SK-N-SH treated with all-trans-retinoic acid at 6 μM for 48 hours (cell line): ENCODE measurements around the gene RHNO1.

ENCODE experiments used
- ATAC-seq: fragments of 200-7000 bp; cut with Tn5 transposase; 3 replicates; pipeline ENCODE4 v1.9.1; 2020; ENCODE audit warnings: mild to moderate bottlenecking, moderate library complexity
- ARNTL ChIP-seq: fragments of 450-650 bp; formaldehyde crosslinking; IDR thresholded peaks from 2 replicates; pipeline ENCODE4 v1.5.0; 2020; ENCODE audit warnings: low read depth, mild to moderate bottlenecking, moderate library complexity, borderline replicate concordance
- BACH2 ChIP-seq: fragments of 250-450 bp; sonication (Bioruptor Pico); IDR thresholded peaks from 2 replicates; pipeline ENCODE4 v1.9.0; 2021; ENCODE audit warnings: mild to moderate bottlenecking, borderline replicate concordance
- CSDC2 ChIP-seq: fragments of 250-450 bp; sonication (Bioruptor Pico); IDR thresholded peaks from 2 replicates; pipeline ENCODE4 v1.5.0; 2020; ENCODE audit warnings: mild to moderate bottlenecking, moderate library complexity
- ESRRG ChIP-seq: fragments of 250-450 bp; sonication (Bioruptor Pico); IDR thresholded peaks from 2 replicates; pipeline ENCODE4 v1.6.1; 2021; ENCODE audit warnings: mild to moderate bottlenecking
- GLIS3 ChIP-seq: fragments of 250-450 bp; sonication (Bioruptor Pico); IDR thresholded peaks from 2 replicates; pipeline ENCODE4 v1.5.0; 2020; ENCODE audit warnings: mild to moderate bottlenecking, moderate library complexity
- ISL1 ChIP-seq: fragments of 250-450 bp; sonication (Bioruptor Pico); IDR thresholded peaks from 2 replicates; pipeline ENCODE4 v2.1.2; 2022; ENCODE audit warnings: mild to moderate bottlenecking, moderate library complexity
- OSR1 ChIP-seq: fragments of 250-450 bp; sonication (Bioruptor Pico); IDR thresholded peaks from 2 replicates; pipeline ENCODE4 v1.8.0; 2022; ENCODE audit warnings: moderate library complexity, mild to moderate bottlenecking, inconsistent platforms
- PPARA ChIP-seq: fragments of 250-450 bp; sonication (Bioruptor Pico); IDR thresholded peaks from 2 replicates; pipeline ENCODE4 v1.5.0; 2020; ENCODE audit warnings: mild to moderate bottlenecking, borderline replicate concordance
- RARB ChIP-seq: fragments of 250-450 bp; sonication (Bioruptor Pico); IDR thresholded peaks from 2 replicates; pipeline ENCODE4 v1.8.0; 2021; ENCODE audit warnings: mild to moderate bottlenecking, moderate library complexity
- SNAI2 ChIP-seq: fragments of 250-450 bp; sonication (Bioruptor Pico); IDR thresholded peaks from 2 replicates; pipeline ENCODE4 v1.5.0; 2020; ENCODE audit warnings: mild to moderate bottlenecking, moderate library complexity
- TCF4 ChIP-seq: fragments of 250-450 bp; sonication (Bioruptor Pico); IDR thresholded peaks from 2 replicates; pipeline ENCODE4 v1.8.0; 2021; ENCODE audit warnings: mild to moderate bottlenecking, moderate library complexity, borderline replicate concordance
- TOX ChIP-seq: fragments of 250-450 bp; sonication (Bioruptor Pico); IDR thresholded peaks from 2 replicates; pipeline ENCODE4 v1.8.0; 2021; ENCODE audit warnings: mild to moderate bottlenecking, moderate library complexity, borderline replicate concordance
- ZC3H10 ChIP-seq: fragments of 250-450 bp; sonication (Bioruptor Pico); IDR thresholded peaks from 2 replicates; pipeline ENCODE4 v1.5.1; 2021; ENCODE audit warnings: mild to moderate bottlenecking, moderate library complexity
- ZFP3 ChIP-seq: fragments of 250-450 bp; sonication (Bioruptor Pico); IDR thresholded peaks from 2 replicates; pipeline ENCODE4 v1.5.0; 2020; ENCODE audit warnings: mild to moderate bottlenecking, moderate library complexity
- ZFP30 ChIP-seq: fragments of 450-650 bp; formaldehyde crosslinking; IDR thresholded peaks from 2 replicates; pipeline ENCODE4 v1.5.0; 2022; ENCODE audit warnings: mild to moderate bottlenecking, moderate library complexity
- ZNF565 ChIP-seq: fragments of 450-650 bp; formaldehyde crosslinking; conservative IDR thresholded peaks from 2 replicates; pipeline ENCODE4 v1.5.0; 2020; ENCODE audit warnings: low read depth, mild to moderate bottlenecking, moderate library complexity
- ZNF70 ChIP-seq: fragments of 450-650 bp; formaldehyde crosslinking; IDR thresholded peaks from 2 replicates; pipeline ENCODE4 v1.5.0; 2020; ENCODE audit warnings: mild to moderate bottlenecking, moderate library complexity
- TF ChIP-seq, protein P1 (sequence below): fragments of 250-450 bp; sonication (Bioruptor Pico); IDR thresholded peaks from 2 replicates; pipeline ENCODE4 v1.5.1; 2020; ENCODE audit warnings: low read depth, mild to moderate bottlenecking, moderate library complexity
- TF ChIP-seq, protein P2 (sequence below): fragments of 250-450 bp; sonication (Bioruptor Pico); IDR thresholded peaks from 2 replicates; pipeline ENCODE4 v1.5.1; 2021; ENCODE audit warnings: mild to moderate bottlenecking, moderate library complexity
- TF ChIP-seq, protein P3 (sequence below): fragments of 250-450 bp; sonication (Bioruptor Pico); IDR thresholded peaks from 2 replicates; pipeline ENCODE4 v1.8.0; 2020; ENCODE audit warnings: mild to moderate bottlenecking, moderate library complexity, borderline replicate concordance
- TF ChIP-seq, protein P4 (sequence below): fragments of 250-450 bp; sonication (Bioruptor Pico); IDR thresholded peaks from 2 replicates; pipeline ENCODE4 v1.8.0; 2021; ENCODE audit warnings: low read depth, mild to moderate bottlenecking, moderate library complexity, borderline replicate concordance
- TF ChIP-seq, protein P5 (sequence below): fragments of 250-450 bp; sonication (Bioruptor Pico); IDR thresholded peaks from 2 replicates; pipeline ENCODE4 v1.5.0; 2020; ENCODE audit warnings: mild to moderate bottlenecking, moderate library complexity

The RHNO1 gene

DNA sequence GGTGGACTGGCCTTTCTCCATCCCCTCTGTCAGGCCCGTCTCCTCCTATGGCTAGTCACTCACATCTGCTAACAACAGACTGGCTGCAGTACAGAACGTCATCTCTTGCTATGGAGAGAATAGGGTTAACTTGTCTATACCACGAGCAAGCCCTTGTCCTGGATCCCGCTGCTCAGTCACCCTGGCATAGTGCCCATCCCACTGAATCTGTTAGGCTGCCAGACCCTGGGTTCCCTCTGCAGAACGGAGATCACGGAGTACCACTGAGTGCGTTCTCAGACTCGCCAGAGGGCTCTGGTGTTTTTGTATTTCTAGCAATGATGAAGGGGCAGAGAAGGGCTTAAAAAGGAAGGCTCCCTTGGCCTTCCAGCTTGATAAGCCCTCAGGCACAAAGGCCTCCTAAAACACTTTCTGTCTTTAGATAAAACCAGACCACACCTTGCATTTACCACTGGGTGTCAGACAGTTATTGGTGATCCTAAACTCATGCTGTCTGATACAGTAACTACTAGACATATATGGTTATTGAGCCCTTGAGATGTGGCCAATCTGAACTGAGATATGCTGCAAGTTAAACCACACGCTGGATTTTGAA, 35.9 kb upstream of the RHNO1 start (continued):
- TF ChIP-seq, protein P1, sequence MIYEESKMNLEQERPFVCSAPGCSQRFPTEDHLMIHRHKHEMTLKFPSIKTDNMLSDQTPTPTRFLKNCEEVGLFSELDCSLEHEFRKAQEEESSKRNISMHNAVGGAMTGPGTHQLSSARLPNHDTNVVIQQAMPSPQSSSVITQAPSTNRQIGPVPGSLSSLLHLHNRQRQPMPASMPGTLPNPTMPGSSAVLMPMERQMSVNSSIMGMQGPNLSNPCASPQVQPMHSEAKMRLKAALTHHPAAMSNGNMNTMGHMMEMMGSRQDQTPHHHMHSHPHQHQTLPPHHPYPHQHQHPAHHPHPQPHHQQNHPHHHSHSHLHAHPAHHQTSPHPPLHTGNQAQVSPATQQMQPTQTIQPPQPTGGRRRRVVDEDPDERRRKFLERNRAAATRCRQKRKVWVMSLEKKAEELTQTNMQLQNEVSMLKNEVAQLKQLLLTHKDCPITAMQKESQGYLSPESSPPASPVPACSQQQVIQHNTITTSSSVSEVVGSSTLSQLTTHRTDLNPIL (CRISPR knock-in tag): no peak

DNA sequence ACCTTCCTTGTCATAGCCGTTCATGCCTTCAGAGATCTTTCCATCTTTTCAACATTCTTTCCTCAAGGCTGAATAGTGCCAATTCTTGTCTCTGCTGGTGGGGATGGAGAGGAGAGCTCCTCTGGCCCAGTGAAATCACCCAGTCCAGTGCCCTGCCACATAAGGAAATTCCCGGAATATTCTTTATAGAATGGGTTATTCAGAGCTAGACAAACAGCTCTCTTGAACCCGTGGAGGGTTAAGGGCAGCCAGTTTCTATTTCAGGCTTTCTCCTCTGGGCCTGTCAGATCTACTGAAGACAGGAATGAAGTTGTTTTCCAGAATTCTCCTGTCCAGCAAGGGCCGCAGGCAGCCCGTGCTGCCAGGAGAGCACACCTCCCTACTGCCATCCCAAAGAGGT, 34.1 kb upstream of the RHNO1 start:
- no peak for ATAC-seq
- TF ChIP-seq ZFP30 (CRISPR knock-in tag) (no peak), BACH2 (CRISPR knock-in tag) (no peak), PPARA (CRISPR knock-in tag) (no peak), ARNTL (CRISPR knock-in tag) (no peak), ZNF565 (CRISPR knock-in tag) (no peak), ISL1 (CRISPR knock-in tag) (no peak), ZC3H10 (no peak), ZNF70 (CRISPR knock-in tag) (no peak), TCF4 (CRISPR knock-in tag) (no peak), GLIS3 (CRISPR knock-in tag) (no peak), CSDC2 (CRISPR knock-in tag) (no peak), RARB (CRISPR knock-in tag) (no peak), SNAI2 (CRISPR knock-in tag) (no peak), TOX (CRISPR knock-in tag) (no peak), ZFP3 (CRISPR knock-in tag) (no peak)
- TF ChIP-seq, protein P2, sequence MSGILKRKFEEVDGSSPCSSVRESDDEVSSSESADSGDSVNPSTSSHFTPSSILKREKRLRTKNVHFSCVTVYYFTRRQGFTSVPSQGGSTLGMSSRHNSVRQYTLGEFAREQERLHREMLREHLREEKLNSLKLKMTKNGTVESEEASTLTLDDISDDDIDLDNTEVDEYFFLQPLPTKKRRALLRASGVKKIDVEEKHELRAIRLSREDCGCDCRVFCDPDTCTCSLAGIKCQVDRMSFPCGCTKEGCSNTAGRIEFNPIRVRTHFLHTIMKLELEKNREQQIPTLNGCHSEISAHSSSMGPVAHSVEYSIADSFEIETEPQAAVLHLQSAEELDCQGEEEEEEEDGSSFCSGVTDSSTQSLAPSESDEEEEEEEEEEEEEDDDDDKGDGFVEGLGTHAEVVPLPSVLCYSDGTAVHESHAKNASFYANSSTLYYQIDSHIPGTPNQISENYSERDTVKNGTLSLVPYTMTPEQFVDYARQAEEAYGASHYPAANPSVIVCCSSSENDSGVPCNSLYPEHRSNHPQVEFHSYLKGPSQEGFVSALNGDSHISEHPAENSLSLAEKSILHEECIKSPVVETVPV (CRISPR knock-in tag): no peak
- TF ChIP-seq, protein P1 (CRISPR knock-in tag): no peak
- TF ChIP-seq, protein P3, sequence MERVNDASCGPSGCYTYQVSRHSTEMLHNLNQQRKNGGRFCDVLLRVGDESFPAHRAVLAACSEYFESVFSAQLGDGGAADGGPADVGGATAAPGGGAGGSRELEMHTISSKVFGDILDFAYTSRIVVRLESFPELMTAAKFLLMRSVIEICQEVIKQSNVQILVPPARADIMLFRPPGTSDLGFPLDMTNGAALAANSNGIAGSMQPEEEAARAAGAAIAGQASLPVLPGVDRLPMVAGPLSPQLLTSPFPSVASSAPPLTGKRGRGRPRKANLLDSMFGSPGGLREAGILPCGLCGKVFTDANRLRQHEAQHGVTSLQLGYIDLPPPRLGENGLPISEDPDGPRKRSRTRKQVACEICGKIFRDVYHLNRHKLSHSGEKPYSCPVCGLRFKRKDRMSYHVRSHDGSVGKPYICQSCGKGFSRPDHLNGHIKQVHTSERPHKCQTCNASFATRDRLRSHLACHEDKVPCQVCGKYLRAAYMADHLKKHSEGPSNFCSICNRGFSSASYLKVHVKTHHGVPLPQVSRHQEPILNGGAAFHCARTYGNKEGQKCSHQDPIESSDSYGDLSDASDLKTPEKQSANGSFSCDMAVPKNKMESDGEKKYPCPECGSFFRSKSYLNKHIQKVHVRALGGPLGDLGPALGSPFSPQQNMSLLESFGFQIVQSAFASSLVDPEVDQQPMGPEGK (CRISPR knock-in tag): no peak
- TF ChIP-seq, protein P4, sequence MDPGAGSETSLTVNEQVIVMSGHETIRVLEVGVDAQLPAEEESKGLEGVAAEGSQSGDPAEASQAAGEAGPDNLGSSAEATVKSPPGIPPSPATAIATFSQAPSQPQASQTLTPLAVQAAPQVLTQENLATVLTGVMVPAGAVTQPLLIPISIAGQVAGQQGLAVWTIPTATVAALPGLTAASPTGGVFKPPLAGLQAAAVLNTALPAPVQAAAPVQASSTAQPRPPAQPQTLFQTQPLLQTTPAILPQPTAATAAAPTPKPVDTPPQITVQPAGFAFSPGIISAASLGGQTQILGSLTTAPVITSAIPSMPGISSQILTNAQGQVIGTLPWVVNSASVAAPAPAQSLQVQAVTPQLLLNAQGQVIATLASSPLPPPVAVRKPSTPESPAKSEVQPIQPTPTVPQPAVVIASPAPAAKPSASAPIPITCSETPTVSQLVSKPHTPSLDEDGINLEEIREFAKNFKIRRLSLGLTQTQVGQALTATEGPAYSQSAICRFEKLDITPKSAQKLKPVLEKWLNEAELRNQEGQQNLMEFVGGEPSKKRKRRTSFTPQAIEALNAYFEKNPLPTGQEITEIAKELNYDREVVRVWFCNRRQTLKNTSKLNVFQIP (CRISPR knock-in tag): no peak
- TF ChIP-seq, protein P5, sequence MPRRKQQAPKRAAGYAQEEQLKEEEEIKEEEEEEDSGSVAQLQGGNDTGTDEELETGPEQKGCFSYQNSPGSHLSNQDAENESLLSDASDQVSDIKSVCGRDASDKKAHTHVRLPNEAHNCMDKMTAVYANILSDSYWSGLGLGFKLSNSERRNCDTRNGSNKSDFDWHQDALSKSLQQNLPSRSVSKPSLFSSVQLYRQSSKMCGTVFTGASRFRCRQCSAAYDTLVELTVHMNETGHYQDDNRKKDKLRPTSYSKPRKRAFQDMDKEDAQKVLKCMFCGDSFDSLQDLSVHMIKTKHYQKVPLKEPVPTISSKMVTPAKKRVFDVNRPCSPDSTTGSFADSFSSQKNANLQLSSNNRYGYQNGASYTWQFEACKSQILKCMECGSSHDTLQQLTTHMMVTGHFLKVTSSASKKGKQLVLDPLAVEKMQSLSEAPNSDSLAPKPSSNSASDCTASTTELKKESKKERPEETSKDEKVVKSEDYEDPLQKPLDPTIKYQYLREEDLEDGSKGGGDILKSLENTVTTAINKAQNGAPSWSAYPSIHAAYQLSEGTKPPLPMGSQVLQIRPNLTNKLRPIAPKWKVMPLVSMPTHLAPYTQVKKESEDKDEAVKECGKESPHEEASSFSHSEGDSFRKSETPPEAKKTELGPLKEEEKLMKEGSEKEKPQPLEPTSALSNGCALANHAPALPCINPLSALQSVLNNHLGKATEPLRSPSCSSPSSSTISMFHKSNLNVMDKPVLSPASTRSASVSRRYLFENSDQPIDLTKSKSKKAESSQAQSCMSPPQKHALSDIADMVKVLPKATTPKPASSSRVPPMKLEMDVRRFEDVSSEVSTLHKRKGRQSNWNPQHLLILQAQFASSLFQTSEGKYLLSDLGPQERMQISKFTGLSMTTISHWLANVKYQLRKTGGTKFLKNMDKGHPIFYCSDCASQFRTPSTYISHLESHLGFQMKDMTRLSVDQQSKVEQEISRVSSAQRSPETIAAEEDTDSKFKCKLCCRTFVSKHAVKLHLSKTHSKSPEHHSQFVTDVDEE (CRISPR knock-in tag): no peak

DNA sequence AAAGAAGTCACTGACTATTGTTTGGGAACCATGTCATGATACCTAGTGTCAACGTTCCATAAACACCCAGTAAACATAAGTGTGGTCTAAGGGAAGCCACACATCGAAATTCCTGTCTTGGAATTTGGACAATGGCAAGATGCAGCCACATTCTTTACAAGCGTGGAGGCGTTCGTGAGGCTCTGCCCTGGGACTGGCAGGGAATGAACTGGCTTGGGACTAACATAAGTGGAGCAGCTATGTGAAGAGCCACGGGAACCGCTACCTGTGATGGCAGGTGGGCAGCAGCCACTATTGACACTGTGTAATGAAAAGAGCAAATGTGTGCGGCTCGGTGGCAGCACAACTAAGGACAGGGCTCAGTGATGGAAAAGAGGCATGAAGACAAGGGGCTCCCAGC, 32.2 kb upstream of the RHNO1 start:
- ATAC-seq: no peak
- TF ChIP-seq ESRRG (CRISPR knock-in tag) (no peak), TCF4 (CRISPR knock-in tag) (no peak), OSR1 (CRISPR knock-in tag) (no peak), RARB (CRISPR knock-in tag) (no peak), ZFP3 (CRISPR knock-in tag) (no peak), BACH2 (CRISPR knock-in tag) (no peak), CSDC2 (CRISPR knock-in tag) (no peak), SNAI2 (CRISPR knock-in tag) (no peak)
- TF ChIP-seq, protein P2 (CRISPR knock-in tag): no peak
- TF ChIP-seq, protein P1 (CRISPR knock-in tag): no peak
